ENCODE data around the gene ADCY1.

The ADCY1 gene

DNA sequence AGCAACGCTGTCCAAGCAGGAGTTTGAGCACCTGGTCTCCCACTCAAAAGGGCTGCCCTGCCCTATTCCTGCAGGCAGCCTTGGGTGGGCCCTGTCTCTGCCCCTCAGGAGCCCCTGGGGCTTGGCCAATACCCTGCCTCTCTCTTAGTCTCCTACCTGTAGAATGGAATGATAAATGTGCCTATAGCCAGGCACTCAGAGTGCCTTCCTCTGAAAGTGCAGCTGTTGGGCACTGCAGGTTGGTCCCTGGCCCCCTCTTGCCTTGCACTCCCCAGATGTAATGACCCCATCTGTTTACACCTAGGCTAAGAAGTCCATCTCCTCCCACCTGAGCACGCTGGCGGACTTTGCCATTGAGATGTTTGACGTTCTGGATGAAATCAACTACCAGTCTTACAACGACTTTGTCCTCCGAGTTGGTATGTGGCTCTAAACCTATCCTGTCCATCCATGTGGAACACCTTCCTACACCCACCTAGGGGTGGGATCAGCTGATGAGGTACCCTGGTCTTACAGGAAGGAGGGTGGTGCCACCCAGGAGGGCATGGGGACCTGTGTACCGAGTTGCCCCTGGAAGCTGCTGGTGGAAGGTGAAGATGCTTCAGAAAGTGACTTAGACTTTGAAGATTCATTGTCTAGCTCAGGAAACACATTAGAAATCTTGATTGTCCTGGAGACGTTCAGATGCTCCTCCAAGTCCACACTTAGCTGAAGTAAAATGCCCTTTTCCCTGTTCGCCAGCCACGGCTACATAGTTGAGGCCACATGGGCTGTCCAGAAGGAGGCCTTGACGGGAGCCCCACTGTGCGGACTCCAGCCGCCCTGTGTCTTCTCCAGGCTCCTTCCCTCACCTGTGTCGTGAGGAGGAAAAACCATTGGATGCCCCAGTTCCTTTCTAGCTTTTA, 134.1 kb downstream of the ADCY1 start:
- Histone ChIP-seq H3K9me3 (no peaks in the 10 kb centered on the region), H4K20me1 (no peaks in the 10 kb centered on the region), H3K27me3 (no peaks in the 10 kb centered on the region), H3K4me3 (no peak overlapping the region), H3K4me2 (no peak overlapping the region), H3K27ac (no peak overlapping the region), H3K9ac (no peak overlapping the region), H3K4me1 (no peaks in the 10 kb centered on the region), H3K36me3 (no peaks in the 10 kb centered on the region)
- no peak for TF ChIP-seq Cebpa-rat (IDR thresholded peaks at IDR 0.05)

DNA sequence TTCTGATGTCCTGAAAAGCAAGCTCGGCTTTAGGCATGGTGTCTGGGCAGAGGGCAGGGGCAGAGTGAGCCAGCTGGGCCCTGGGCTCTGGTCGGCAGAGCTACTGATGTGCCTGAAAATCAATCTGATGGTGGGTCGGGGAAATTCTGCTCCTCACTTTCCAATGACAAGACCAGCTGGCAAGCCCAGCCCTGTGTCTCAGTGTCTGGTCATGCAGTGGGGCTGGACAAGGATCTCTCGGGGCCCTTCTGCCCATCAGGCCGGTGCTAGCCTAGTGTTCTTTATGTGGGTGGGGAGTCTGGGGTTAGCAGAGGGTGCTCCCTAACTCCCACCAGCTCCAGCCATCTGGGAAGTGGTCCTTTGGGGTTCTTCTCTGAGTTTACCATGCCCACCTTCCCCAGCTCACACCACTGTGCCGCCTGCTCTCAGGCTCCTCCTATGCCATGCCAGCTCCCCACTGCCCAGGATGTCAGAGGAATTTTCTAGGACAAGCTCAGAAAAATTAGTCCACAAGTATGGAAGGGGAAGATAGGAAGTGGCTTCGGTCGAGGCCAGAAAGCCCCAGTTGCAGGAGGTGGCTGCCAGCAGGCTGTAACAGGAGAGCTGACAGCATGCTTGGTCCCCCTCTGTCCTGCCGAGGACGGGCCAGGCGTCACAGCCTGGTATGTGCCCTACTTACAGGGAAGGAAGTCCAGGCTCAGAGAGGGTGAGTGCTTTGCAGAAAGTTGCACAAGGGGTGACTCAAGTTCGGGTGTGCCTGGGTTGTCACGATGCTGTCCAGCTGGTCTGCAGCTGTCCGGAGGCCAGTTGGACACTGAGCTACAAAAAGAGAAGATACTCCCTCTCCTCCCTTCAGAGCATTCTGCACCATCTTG, 135.2 kb downstream of the ADCY1 start:
- TF ChIP-seq Cebpa-rat (IDR thresholded peaks at IDR 0.05) = no peak
- H3K36me3 ChIP-seq = no peaks in the 10 kb centered on the region
- no peak overlapping the region for H3K4me3 ChIP-seq
- H4K20me1 ChIP-seq = no peaks in the 10 kb centered on the region
- H3K9ac ChIP-seq = no peak overlapping the region
- no peaks in the 10 kb centered on the region for H3K4me1 ChIP-seq
- no peak overlapping the region for H3K4me2 ChIP-seq
- H3K27ac ChIP-seq = no peak overlapping the region
- H3K27me3 ChIP-seq = no peaks in the 10 kb centered on the region
- no peaks in the 10 kb centered on the region for H3K9me3 ChIP-seq

DNA sequence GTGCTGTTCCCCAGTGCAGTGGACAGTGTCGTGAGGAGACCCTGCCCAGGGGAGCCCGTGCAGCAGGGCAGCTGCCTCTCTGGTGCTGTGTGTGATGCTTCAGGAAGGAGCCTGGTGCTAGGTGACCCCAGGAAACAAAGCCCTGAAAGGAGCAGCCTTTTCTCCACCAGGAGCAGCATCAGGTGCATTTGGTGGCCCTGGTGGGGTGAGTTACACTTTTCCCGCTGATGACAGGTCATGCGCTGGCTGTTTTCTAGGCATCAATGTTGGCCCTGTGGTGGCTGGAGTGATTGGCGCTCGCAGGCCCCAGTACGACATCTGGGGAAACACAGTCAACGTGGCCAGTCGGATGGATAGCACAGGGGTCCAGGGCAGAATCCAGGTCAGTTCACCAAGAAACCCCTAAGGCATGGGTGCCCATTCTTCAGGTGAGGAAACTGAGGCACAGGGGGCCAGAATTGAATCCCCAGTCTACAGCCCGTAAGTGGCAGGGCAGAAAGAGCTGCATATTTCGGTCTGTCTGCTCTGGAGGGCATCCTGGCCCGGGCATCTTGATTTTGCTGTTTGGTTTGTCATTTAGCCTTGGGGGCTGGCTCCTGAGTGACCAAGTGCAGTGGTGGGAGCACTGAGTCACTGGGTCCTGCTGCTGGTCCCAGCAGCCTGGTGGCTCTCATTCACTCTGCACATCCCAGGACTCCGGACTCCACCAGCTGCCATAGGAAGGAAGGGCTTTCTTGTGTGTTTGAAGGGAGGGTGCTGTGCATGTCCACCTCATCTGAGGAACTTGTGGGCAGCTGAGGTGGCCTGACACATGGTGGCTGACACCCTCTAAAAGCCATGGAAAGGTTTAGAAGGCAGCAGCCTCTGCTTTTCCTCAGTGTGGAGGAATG, 136.3 kb downstream of the ADCY1 start:
- Histone ChIP-seq H4K20me1 (no peaks in the 10 kb centered on the region), H3K4me1 (no peaks in the 10 kb centered on the region), H3K27me3 (no peaks in the 10 kb centered on the region), H3K9me3 (no peaks in the 10 kb centered on the region), H3K4me3 (no peak overlapping the region), H3K27ac (no peak overlapping the region), H3K9ac (no peak overlapping the region), H3K36me3 (no peaks in the 10 kb centered on the region), H3K4me2 (no peak overlapping the region)
- TF ChIP-seq Cebpa-rat (IDR thresholded peaks at IDR 0.05) = no peak

DNA sequence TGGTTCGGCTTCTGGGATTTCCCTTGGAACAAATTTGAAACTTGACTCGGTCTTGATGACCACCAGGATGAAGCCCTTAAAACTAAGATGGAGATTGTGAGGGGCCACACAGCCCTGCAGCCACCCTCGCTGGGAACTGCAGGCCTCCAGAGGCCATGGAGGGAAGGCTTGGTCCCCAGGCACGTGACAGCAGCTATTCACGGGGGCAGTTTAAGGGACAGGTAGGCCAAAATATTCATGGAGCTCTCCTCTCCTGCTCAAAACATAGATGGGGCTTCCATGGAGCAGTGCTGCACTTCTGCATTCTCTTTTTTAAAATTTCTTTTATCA, 137.0 kb downstream of the ADCY1 start:
- Histone ChIP-seq H3K9ac (no peak overlapping the region), H4K20me1 (no peaks in the 10 kb centered on the region), H3K9me3 (no peaks in the 10 kb centered on the region), H3K27ac (no peak overlapping the region), H3K36me3 (no peaks in the 10 kb centered on the region), H3K27me3 (no peaks in the 10 kb centered on the region), H3K4me1 (peaks cover 2% of the 10 kb centered on the region; the same call in 1 of the 2 replicates), H3K4me2 (no peak overlapping the region), H3K4me3 (no peak overlapping the region)
- no peak for TF ChIP-seq Cebpa-rat (IDR thresholded peaks at IDR 0.05)

DNA sequence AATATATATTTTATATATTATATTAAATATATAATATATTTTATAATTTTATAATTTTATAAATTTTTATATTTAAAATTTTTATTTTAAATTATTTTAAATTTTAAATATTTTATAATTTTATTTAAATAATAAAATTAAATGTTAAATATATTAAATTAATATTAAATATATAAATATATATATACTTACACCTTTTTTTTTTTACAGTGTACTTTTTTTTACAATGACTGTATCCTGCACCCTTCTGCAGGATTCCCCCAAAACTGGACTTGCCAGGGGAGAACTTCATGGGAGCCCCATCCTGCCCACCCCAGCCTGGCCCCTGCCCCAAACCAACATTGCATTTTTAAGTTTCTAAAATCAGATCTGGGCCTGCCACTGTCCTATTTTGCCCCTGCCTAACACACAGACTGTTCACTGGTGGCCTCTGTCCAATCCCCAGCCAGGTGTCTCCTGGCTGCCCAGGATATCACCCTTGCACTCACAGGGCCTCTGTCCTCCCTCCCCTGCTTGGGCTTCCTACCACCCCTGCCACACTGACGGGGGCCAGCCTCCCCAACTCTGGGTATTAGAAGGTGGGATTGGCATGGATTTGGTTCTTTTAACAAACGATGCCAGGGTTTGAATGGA, 138.0 kb downstream of the ADCY1 start:
- Histone ChIP-seq H4K20me1 (no peaks in the 10 kb centered on the region), H3K27me3 (no peaks in the 10 kb centered on the region), H3K36me3 (no peaks in the 10 kb centered on the region), H3K27ac (no peak overlapping the region), H3K4me3 (no peak overlapping the region), H3K4me1 (peaks cover 12% of the 10 kb centered on the region), H3K9me3 (no peaks in the 10 kb centered on the region), H3K4me2 (no peak overlapping the region), H3K9ac (no peak overlapping the region)
- TF ChIP-seq Cebpa-rat (IDR thresholded peaks at IDR 0.05) = no peak

DNA sequence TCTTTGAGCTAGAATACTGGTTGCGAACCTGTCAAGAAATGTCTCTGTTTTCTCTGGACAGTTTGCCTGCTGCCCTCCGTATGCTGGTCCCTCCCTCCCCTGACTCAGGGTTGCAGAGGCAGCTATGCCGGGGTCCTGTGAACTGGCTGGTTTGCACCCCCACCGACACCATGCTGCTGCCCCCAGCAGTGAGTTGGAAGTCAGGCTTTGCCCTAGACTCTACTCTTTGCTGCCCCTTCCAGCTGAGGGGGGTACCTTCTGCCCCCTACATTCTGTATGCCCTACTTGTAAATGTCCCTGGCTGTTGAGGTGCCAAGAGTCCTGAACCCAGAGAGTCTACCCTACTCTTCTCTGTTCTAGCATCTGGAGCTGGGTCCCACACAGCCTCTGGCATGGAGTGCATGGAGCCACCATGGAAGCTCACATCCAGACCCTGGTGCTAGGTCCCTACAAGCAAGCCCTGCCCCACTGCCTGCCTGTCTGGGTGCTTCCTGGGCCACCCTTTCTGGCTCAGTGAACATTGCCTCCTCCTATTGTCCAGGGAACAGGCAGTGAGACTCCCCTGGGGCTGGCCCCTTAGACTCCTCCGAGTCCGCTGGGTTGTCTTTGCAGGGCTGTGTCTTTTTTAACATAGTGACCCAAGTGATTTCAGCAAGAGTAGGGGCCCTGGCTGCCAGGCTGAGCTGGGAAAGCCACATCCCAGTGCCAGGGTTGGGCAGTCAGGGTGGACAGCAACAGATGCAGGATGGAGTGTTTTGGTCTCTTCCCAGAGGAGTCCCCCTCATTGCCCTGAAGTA, 138.9 kb downstream of the ADCY1 start:
- no peaks in the 10 kb centered on the region for H4K20me1 ChIP-seq
- H3K4me1 ChIP-seq = peaks cover 21% of the 10 kb centered on the region
- no peak overlapping the region for H3K4me3 ChIP-seq
- H3K9ac ChIP-seq = no peak overlapping the region
- H3K36me3 ChIP-seq = no peaks in the 10 kb centered on the region
- TF ChIP-seq Cebpa-rat (IDR thresholded peaks at IDR 0.05) = no peak
- no peaks in the 10 kb centered on the region for H3K9me3 ChIP-seq
- no peaks in the 10 kb centered on the region for H3K27me3 ChIP-seq
- H3K27ac ChIP-seq = no peak overlapping the region
- H3K4me2 ChIP-seq = no peak overlapping the region

DNA sequence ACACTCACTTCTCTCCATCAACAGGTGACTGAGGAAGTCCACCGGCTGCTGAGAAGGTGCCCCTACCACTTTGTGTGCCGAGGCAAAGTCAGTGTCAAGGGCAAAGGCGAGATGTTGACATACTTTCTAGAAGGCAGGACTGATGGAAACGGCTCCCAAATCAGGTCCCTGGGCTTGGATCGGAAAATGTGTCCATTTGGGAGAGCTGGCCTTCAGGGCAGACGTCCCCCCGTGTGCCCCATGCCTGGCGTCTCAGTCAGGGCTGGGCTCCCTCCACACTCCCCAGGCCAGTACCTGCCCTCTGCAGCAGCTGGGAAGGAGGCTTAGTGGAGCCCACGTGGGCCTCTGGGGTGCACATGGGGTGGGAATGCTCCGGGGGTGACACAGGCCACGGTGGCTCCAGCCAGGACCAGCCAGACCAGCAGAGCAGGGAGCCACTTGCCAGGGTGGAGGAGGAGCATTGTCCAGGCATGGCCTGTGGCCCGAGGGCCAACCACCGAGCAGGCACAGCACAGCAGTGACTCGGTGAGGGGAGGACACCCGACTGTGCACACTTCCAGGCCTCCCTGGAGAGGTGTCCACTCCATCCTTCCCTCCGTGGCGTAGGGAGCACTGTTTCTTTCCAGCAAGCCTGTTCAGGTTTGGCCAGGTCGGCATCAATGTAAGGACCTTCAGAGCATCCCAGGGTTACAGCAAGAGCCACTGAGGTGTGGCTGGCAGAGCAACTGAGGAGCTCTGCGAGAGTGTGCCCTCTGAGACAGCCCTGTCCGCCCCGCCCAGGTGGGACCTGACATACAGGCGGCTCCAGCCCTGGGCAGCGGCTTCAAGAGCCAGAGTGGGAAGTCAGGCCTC, 139.7 kb downstream of the ADCY1 start:
- Histone ChIP-seq H4K20me1 (no peaks in the 10 kb centered on the region), H3K4me3 (no peak overlapping the region), H3K9ac (no peak overlapping the region), H3K9me3 (no peaks in the 10 kb centered on the region), H3K27me3 (no peaks in the 10 kb centered on the region), H3K4me1 (peaks cover 30% of the 10 kb centered on the region), H3K4me2 (no peak overlapping the region), H3K27ac (no peak overlapping the region), H3K36me3 (no peaks in the 10 kb centered on the region)
- TF ChIP-seq Cebpa-rat (IDR thresholded peaks at IDR 0.05) = no peak

DNA sequence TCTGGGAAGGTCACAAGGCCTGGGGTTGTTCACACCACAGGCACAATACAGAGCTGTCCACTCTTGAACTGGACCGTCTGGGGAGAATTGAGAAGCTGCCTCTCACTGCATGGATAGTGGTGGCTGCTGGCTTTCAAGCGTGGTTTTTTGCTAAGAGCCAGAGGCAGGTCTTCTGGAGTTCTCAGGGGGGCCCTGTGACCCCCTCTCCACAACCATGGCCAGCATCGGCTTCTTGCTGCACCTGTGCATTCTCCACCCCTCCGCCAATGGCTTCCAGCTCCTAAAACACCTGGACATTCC, 140.3 kb downstream of the ADCY1 start:
- Histone ChIP-seq H3K9ac (no peak overlapping the region), H4K20me1 (peaks cover 6% of the 10 kb centered on the region; the same call in 1 of the 2 replicates), H3K9me3 (no peaks in the 10 kb centered on the region), H3K4me1 (peaks cover 35% of the 10 kb centered on the region), H3K36me3 (no peaks in the 10 kb centered on the region), H3K27ac (no peak overlapping the region), H3K27me3 (no peaks in the 10 kb centered on the region), H3K4me2 (no peak overlapping the region), H3K4me3 (no peak overlapping the region)
- no peak for TF ChIP-seq Cebpa-rat (IDR thresholded peaks at IDR 0.05)

Measured in BLaER1 (cell line).